AG10803 (cell line): Measurements from ENCODE around the gene GNG12.

Source experiments
- DNase-seq: peaks from one replicate; pipeline ENCODE4 v3.0.0; 2010; ENCODE audit warnings: low read depth
- H3K4me3 ChIP-seq: 2 replicates; pipeline ENCODE4 v1.5.1; 2011; ENCODE audit warnings: mild to moderate bottlenecking, low read length, control low read depth
- TF ChIP-seq, protein P1 (sequence below): conservative IDR thresholded peaks from 2 replicates; pipeline ENCODE4 v1.5.1; 2011; ENCODE audit warnings: mild to moderate bottlenecking, low read length, control low read depth, inconsistent platforms

The GNG12 gene

DNA sequence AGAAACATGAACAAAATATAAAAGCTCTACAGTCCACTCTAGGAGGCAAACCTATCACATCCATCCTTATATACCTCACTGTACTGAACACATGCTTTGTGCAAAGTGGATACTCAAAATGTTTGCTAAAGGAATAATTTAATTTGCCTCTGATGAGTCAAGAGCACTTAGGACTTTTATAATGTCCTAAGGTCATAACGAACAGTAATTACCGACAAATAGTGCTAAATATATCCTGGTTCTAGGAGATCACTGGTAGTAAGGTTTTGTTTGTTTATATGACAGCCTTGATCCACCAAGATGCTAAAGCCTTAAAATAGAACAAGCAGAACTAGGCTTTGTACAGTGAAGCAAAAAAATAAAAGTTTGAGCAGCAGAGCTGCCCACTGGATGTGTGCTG is 77.6 kb downstream of the GNG12 start:
- no peak overlapping the region for H3K4me3 ChIP-seq
- DNase-seq, result no peak
- TF ChIP-seq, protein P1, sequence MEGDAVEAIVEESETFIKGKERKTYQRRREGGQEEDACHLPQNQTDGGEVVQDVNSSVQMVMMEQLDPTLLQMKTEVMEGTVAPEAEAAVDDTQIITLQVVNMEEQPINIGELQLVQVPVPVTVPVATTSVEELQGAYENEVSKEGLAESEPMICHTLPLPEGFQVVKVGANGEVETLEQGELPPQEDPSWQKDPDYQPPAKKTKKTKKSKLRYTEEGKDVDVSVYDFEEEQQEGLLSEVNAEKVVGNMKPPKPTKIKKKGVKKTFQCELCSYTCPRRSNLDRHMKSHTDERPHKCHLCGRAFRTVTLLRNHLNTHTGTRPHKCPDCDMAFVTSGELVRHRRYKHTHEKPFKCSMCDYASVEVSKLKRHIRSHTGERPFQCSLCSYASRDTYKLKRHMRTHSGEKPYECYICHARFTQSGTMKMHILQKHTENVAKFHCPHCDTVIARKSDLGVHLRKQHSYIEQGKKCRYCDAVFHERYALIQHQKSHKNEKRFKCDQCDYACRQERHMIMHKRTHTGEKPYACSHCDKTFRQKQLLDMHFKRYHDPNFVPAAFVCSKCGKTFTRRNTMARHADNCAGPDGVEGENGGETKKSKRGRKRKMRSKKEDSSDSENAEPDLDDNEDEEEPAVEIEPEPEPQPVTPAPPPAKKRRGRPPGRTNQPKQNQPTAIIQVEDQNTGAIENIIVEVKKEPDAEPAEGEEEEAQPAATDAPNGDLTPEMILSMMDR, result no peak

DNA sequence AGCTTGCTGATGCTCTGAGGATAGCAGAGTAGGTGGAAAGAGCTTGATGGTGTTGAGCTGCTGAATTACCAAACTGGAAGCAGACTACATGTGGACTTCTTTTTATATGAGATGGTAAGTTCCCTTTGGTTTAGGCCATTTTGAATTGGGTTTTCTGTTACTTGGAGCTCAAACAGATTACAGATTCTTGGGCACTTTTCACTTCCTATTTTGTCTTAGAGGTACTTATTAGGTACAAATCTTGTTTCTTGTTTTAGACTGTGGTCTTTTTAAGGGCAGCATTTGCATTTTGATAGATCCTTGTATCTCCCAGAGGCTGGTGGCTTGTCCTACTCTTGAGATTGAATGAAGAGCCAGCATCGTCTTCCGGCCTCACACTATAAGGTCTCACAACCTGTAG is 78.1 kb downstream of the GNG12 start:
- TF ChIP-seq, protein P1, result no peak
- no peak for DNase-seq
- no peak overlapping the region for H3K4me3 ChIP-seq

DNA sequence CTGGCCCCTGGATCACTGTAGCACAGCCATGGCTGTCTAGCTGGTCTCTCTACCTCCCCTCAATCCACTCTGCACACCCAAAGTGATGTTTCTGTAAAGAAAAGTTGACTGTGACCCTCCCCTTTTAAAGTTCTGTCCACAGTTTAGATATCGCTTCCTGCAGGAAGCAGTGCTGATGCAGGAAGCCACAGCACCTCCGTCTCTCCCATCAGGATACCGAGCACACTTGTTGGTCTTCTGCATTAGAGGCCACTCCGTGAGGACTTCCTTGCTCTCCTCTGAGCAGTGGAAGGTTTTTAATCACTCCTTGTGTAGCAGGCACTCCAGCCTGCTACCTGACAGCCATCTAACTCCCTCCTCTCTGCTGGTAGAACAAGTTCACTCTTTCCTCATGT is 78.7 kb downstream of the GNG12 start:
- no peak for DNase-seq

DNA sequence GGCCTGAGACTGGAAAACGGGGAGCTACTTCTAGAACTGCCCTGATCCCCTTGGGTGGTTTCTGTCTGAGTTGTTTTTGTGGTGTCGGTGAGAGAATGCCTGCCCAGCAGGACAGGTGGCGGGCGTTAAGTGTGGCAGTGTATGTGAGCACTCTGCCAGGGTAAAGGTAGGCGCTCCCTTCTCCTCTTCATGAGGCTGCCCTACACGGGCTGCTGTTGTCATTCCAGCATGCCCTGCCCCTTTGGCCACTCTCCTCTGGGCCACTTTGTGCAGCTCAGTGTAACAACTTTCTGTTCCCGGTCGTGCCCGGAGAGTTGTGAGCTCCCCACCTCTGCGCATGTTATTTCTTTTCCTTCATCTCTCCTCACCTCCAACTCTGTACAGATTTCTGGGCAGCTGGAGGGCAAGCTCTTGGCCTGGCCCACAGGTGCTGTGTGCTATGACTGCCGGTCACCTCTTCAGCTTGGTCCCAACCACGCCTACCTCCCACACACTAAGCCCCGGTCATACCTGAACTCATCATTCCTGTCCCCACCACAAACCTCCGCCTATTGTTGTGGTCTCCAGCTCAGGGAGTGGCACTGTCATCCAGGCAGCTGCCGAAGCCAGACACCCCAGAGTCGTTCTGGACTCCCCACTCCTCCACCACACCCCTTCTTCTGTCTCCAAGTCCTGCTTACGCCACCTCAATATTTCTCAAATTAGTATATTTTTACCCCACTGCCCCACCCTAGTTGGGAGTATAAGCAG is 79.3 kb downstream of the GNG12 start:
- no peak for DNase-seq
- no peak overlapping the region for H3K4me3 ChIP-seq
- TF ChIP-seq, protein P1, result no peak

More for the DNA sequence above, 78.7 kb downstream of the GNG12 start:
- no peak overlapping the region for H3K4me3 ChIP-seq
- TF ChIP-seq, protein P1, result no peak

DNA sequence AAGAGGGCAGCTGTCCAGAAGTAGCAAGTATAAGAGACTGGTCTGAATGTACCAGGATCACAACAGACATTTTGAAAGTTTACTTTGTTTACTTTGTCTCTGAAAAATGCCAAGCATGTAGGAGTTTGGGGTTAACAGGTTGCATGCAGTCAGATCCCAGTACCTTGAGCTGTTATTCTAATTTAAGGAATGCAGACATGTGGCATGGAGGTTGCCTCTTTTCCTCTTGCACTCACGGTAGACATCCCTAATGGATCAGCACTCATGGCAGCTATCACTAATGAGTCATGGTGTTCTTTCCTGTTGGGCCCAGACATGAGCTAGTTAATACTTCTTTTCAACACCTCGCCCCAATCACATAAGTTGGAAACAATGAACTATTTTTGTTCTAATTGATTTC is 81.0 kb downstream of the GNG12 start:
- peak; percentile 29 for DNase-seq
- no peak overlapping the region for H3K4me3 ChIP-seq
- TF ChIP-seq, protein P1, result no peak

DNA sequence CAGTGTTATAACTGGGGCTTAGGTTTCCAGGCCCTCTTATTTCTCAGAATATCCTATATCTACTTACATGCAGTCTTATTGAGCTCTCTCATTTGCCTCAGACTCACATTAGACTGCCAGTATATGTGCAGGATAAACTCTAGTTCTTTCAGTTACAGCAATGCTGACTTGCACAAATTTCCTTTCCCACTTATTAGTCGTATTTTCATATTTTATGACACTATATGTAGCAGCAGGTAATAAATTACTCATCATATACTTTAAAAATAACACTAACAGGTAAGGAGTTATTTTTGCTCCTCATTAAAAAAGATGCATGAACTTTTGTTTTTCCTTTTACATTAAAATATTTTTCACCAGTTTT is 82.6 kb downstream of the GNG12 start:
- no peak overlapping the region for H3K4me3 ChIP-seq
- no peak for DNase-seq
- TF ChIP-seq, protein P1, result no peak
